CD4-positive, alpha-beta T cell treated with Interleukin-2 at 100 ng/mL for 4 hours (primary cell): ENCODE measurements around the gene SIK2.

ENCODE experiments used
- DNase-seq: peaks from one replicate; pipeline ENCODE4 v3.0.0-alpha.2; 2020; ENCODE audit warnings: low spot score

Gene SIK2

GRCh38 chr11:111601979-111602864 is at the start of gene SIK2:
TSS of gene SIK2 (plus strand) at chr11:111602449. CDS start at chr11:111602564, 115 bp downstream.
- DNase-seq = peak; percentile 91

GRCh38 chr11:111554532-111554931 is 47.7 kb upstream of the SIK2 start:
- DNase-seq = no peak

DNA sequence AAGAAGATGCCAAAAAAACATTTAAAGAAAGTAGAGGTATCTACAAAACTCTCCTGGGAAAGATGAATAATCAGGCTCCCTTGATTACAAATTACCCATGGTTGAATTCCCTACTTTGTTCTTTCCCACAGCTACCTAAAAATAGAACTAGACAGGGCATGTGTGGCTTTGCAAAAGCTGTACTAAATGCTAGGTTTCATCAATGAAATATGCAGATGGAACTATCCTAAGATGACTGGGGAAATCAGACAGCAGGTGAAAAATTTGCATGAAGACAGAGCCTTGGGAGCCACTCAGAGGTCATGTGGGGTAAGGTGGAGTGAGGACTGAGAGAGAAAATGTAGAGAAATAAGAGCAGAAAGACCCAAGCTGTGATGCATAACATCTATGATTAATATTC is 47.0 kb upstream of the SIK2 start:
- DNase-seq = no peak

GRCh38 chr11:111557425-111558111 is 44.7 kb upstream of the SIK2 start:
- DNase-seq = no peak

DNA sequence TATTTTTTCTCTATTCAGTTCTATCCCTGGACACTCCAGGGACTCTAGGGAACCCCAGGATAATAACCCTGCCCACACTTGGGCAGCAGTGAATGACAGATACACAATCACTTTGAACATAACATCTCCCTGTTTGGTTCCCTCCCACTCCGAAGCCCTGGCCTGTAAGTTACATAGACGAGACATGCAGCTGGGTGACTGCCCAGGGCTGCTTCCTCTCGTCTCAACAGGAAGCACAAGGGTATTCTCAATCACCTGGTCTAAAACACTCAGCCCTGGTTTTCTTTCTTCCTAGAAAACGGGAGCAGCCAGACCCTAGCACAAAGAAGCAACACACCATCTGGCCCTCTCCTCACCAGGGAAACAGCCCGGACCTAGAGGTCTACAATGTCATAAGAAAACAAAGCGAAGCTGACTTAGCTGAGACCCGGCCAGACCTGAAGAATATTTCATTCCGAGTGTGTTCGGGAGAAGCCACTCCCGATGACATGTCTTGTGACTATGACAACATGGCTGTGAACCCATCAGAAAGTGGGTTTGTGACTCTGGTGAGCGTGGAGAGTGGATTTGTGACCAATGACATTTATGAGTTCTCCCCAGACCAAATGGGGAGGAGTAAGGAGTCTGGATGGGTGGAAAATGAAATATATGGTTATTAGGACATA is 42.3 kb upstream of the SIK2 start:
- DNase-seq = no peak

DNA sequence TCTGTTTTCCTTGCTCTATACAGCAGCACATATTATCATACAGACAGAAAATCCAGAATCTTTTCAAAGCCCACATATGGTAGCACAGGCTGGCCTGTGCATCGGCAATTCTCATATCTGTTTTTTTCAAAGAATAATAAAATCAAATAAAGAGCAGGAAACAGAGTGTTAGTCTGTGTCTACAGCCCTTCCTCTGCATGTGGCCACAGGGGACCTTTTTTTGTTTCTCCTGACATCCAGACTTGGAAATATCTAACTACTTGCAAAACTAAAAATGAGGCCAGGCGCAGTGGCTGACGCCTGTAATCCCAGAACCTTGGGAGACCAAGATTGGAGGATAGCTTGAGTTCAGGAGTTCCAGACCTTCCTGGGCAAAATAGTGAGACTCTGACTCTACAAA is 41.4 kb upstream of the SIK2 start:
- no peak for DNase-seq

DNA sequence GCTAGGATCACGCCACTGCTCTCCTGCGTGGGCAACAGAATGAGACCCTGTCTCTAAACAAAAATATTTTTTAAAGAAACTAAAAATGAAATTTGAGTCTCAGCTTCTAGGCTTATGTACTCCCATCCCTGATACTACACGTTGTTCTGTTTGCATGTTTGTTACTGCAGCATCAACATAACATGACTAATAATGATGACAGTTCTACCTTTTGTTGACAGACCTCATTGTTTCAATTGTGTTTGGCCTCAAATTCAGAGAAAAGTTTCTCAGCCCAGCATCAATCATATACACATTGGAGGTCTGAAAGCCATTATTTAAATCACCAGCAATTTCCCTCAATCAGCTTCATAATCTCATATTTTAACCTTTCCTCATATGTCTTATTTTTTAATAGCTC is 40.9 kb upstream of the SIK2 start:
- DNase-seq = no peak

DNA sequence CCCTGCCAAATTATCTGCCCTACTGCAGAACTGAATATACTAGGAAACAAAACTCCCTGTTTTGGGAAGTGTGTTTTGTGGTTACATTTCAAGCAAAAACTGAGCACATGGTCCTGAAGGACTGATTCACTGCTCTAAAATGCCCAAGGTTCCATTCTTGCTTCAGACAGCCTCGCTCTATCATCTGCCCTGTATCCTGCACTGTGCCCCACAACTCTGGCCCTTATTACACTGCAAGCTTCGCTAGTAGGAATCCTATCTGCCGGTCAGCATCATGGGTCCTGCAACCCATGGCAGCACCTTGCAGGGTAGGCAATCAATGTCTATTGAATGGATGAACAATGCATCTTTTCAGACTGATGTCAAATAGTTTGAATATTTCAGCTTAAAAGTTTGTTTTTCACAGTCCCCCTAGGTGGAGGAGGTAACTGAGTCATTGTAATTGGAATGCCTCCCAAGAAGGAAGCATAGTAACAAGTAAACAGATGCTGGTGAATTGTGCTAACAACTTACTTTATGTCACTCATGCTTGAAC is 40.4 kb upstream of the SIK2 start:
- DNase-seq = no peak

DNA sequence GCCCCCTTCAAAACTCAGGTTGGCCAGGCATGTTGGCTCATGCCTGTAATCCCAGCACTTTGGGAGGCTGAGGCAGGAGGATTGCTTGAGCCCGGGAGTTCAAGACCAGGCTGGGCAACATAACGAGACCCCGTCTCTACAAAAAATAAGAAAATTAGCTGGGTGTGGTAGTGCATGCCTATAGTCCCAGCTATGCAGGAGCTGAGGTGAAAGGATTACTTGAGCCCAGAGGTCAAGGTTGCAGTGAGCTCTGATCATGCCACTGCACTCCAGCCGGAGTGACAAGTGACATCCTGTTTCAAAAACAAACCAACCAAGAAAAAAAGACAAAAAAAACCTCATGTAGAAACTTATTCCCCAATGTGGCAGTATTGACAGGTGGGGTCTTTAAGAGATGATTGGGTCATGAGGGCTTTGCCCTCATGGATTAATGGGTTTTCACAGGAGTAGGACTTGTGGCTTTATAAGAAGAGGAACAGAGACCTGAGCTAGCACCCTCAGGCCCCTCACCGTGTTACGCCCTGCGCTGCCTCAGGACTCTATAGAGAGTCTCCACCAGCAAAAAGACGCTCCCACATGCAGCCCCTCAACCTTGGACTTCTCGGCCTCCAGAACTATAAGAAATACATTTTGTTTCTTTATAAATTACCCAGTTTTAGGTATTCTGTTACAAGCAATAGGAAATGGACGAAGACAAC is 39.4 kb upstream of the SIK2 start:
- no peak for DNase-seq

DNA sequence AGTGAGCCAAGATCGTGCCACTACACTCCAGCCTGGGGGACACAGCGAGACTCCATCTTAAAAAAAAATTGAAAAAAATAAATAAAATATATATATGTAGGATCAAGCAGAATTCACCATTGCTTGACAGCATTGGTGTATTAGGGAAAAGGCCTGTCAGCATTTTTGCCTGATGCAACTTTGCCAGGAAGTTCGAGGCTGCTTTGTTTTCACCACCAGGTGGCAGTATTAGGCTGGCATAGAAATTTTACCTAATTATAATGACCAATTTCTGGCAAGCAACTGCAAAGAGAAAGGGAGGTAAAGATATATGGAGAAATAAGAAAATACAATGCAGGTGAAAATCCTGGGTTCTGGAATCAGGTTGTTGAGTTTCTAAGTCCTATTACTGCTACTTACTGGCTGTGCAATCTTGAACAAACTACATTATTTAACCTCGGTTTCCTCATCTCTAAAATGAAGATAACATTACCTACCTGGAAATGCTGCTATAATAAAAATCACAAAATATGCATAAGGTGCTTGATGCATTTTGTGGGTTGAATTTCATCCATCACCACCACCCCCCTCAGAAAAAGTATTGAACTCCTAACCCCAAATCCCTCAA is 37.0 kb upstream of the SIK2 start:
- peak; percentile 73 for DNase-seq

DNA sequence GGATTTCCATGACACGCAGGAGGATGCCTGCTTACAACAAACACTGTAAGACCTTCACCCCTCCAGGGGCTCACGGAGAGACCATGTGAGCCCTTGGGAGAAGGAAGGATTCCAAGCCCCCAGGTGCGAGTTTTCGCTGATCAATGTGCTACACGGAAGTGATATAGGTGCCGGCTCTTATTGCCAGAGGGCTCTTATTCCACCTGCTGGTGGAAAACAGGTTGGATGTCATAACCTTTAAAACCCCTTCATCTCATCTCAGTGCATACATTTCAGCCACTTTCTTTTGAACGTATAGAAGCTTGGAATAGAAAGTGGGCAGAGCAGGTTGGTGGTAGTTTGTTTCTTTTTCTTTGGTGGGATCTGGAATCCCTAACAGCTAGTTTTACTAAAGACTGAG is 35.9 kb upstream of the SIK2 start:
- DNase-seq = no peak

DNA sequence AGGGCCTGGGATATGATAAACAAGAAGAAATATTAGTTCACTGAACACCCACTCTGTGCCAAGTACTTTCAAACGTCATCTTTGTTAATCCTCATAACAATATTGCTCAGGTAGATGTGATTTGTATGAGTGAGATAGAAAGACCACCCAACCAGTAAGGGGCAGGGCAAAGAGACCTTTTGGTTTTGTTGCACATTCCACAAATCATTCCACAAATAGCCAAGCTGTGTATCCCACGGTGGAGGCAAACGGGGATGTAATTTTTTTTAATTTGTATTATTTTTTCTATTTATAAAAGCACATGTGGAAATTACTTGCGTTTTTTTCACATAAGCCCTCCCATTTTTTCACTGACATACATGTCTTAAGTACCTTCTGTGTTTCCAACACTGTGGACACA is 32.8 kb upstream of the SIK2 start:
- DNase-seq = no peak

DNA sequence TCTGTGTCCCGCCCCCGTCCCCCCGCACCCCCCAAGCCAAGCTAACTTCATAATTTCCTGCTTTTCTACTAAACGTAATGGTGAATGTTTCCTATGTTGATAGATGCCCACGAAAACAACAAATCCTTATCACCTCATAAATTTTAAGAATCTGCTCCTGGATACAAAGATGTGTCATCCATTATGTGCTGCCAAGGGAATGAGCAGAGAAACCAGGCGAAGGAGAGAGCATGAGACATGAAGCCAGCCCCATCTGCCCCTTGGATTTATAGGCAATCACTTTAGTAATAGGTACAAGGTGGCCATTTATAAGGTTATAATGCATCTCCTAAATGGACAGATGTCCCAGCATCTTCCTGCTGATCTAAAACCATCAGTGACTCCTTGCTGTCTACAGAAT is 31.5 kb upstream of the SIK2 start:
- DNase-seq = no peak

DNA sequence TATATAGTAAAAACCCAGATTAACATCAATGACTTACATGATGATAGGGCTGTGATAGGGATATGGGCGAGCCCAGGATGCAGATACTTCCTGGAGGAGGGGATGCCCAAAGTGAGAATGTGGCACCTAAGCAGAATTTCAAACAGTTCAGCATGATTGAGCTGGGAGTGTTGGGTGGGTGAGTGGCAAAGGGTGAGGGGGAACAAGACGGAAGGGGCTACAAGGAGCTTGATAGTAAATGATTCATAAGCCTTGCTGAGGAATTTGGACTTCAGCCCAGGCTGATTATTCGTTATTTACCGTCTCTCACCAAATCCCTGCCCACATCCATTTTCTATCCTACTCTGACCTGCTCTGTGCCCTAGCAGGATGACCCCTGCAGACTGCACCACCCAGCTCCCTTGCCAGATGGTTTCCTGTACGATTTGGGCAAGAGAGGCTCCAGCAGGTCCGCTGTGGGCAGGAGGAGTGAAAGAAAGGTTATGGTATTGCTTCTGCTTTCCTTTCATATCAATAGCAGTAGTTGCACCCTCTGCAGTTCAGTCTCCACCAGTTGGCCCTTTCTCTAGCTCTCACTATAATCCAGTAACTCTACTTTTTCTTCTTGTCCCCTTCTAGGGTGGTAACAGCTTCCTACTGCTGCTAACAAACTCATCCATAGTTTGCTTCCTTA is 30.3 kb upstream of the SIK2 start:
- DNase-seq = no peak

DNA sequence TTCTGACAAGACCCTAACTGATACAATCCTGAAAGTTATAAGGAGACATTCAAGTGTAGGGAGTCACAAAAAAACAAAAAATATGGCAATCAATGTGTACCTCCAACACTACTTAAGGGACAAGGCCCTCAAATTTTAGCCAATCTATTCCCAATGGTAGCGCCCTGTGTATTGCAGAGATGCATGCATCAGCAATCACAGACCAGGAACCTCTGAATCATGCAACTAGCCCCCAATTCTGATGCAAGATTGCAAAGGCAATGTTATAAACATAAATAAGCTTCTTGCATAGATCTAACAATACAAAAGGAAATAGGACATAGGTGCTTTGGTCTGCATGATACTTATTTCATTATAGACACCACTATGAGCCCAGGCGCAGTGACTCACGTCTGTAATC is 29.7 kb upstream of the SIK2 start:
- no peak for DNase-seq

DNA sequence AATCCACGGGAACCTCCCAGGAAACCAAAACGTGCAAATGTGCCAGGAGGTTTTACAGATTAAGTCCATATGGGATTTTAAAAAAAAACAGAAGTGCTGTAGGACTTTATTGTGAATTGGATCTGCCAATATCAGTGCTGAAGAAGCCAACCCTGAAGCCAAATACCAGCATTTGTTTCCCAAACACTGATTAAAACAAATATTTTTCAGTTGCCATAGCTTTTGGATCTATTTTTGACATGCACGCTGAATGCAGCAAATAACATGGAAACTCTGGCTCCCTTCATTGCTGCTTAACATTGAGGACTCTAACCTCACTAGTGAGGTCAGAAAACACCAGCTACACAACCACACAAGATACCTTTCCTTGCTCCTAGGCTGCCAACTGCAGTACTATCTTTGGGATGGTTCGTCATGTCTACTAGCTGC is 28.4 kb upstream of the SIK2 start:
- DNase-seq = no peak

GRCh38 chr11:111574373-111575225 is 27.6 kb upstream of the SIK2 start:
- no peak for DNase-seq

DNA sequence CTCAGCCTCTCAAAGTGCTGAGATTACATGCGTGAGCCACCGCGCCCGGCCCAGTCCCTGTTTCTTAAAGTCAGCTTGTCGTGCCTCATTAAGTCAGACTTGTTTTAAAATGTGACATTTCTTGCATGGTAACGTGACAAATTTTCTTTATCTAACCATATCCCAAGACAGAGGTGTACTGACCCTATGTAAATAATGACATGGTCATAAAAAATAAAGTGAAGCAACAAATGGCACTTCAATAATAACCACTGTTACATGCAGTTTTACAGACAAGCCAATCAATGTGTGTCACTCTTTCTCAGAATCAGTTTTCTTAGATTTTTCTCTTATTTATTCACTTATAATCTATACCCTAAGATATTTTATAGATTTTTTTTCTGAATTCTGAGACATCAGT is 26.5 kb upstream of the SIK2 start:
- DNase-seq = no peak

DNA sequence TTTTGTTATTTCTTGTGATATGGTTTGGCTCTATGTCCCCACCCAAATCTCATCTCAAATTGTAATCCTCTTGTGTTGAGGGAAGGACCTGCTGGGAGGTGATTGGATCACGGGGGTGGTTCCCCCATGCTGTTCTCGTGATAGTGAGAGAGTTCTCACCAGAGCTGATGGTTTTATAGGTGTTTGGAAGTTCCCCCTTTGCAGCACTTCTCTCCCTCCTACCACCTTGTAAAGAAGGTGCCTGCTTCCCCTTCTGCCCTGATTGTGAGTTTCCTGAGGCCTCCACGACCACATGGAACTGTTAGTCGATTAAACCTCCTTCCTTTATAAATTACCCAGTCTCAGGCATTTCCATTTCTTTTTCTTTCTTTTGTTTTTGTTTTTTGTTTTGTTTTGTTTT is 24.4 kb upstream of the SIK2 start:
- DNase-seq = no peak

GRCh38 chr11:111581341-111581740 is 20.9 kb upstream of the SIK2 start:
- DNase-seq = no peak
